ENCODE data around the gene CCDC85C.

CCDC85C gene

GRCh38 chr14:99467336-99468078, 136.5 kb downstream of the CCDC85C start:
- DNase-seq = no peak

- no peak for DNase-seq
These were observed 137.2 kb downstream of the CCDC85C start for GRCh38 chr14:99466758-99467157.

- DNase-seq = no peak
These were observed 138.7 kb downstream of the CCDC85C start for GRCh38 chr14:99465288-99465687.

GRCh38 chr14:99463974-99464373, 140.0 kb downstream of the CCDC85C start:
- no peak for DNase-seq

- no peak for DNase-seq
These were observed 141.8 kb downstream of the CCDC85C start for GRCh38 chr14:99462210-99462609.

GRCh38 chr14:99461411-99462085, 142.5 kb downstream of the CCDC85C start:
- DNase-seq = no peak

GRCh38 chr14:99460793-99461192, 143.2 kb downstream of the CCDC85C start:
- DNase-seq = no peak

GRCh38 chr14:99459481-99460100, 144.4 kb downstream of the CCDC85C start:
- no peak for DNase-seq

GRCh38 chr14:99454246-99454645, 149.8 kb downstream of the CCDC85C start:
- DNase-seq = no peak

GRCh38 chr14:99452968-99453367, 151.0 kb downstream of the CCDC85C start:
- no peak for DNase-seq

- no peak for DNase-seq
These were observed 152.8 kb downstream of the CCDC85C start for GRCh38 chr14:99451234-99451633.

GRCh38 chr14:99450266-99450665, 153.7 kb downstream of the CCDC85C start:
- no peak for DNase-seq

All from DMS 273 treated with DMSO at 0.1 percent for 48 hours (cell line).